NCI-H1930 (cell line): ENCODE data around the gene RP2.

ENCODE experiments used
- DNase-seq, 2 experiments: peaks; one replicate each; lab custom pipeline; 2025; lab: John Stamatoyannopoulos, UW

The RP2 gene

GRCh38 chrX:46836701-46837557 lies at the start of gene RP2:
RP2 (plus strand) TSS chrX:46837043; CDS start chrX:46837101, 58 bp downstream.
- DNase-seq: peak; percentile 84 to 90

GRCh38 chrX:46788902-46789301 lies 47.9 kb upstream of the RP2 start:
- no peak for DNase-seq

- DNase-seq: no peak
These were observed 44.7 kb upstream of the RP2 start for GRCh38 chrX:46791927-46792809.

- DNase-seq: no peak
These were observed 44.0 kb upstream of the RP2 start for GRCh38 chrX:46792810-46793188.

- DNase-seq: no peak
These were observed 43.3 kb upstream of the RP2 start for GRCh38 chrX:46793386-46794143.

- peak; percentile 36 to 40 for DNase-seq
These were observed 40.2 kb upstream of the RP2 start for GRCh38 chrX:46796574-46797191.

GRCh38 chrX:46803140-46803539 lies 33.7 kb upstream of the RP2 start:
- DNase-seq: no peak

- no peak for DNase-seq
These were observed 31.6 kb upstream of the RP2 start for GRCh38 chrX:46805270-46805669.

- no peak for DNase-seq
These were observed 25.7 kb upstream of the RP2 start for GRCh38 chrX:46811121-46811520.

GRCh38 chrX:46812445-46812844 lies 24.4 kb upstream of the RP2 start:
- no peak for DNase-seq

GRCh38 chrX:46814966-46815365 lies 21.9 kb upstream of the RP2 start:
- DNase-seq: no peak

GRCh38 chrX:46819136-46819535 lies 17.7 kb upstream of the RP2 start:
- DNase-seq: no peak

- DNase-seq: no peak
These were observed 16.3 kb upstream of the RP2 start for GRCh38 chrX:46820391-46821100.

- DNase-seq: no peak
These were observed 13.4 kb upstream of the RP2 start for GRCh38 chrX:46823481-46823880.

GRCh38 chrX:46831765-46832327 lies 5.0 kb upstream of the RP2 start:
- no peak for DNase-seq

- no peak for DNase-seq
These were observed 979 bp downstream of the RP2 start for GRCh38 chrX:46837558-46838485.

GRCh38 chrX:46838486-46838870 lies 1.6 kb downstream of the RP2 start:
- DNase-seq: no peak

GRCh38 chrX:46838974-46839480 lies 2.2 kb downstream of the RP2 start:
- no peak for DNase-seq

- DNase-seq: no peak
These were observed 4.1 kb downstream of the RP2 start for GRCh38 chrX:46840946-46841345.

GRCh38 chrX:46841346-46841745 lies 4.5 kb downstream of the RP2 start:
- no peak for DNase-seq
